OCI-LY3 (cell line): Measurements from ENCODE around the gene ST8SIA1.
A peak's percentile ranks its signal among the peaks of the same experiment; 100 is the strongest.

Experiments used
- H2AFZ ChIP-seq: fragments of 200-600, 300-600 bp; shearing (Covaris generic); 2 replicates; pipeline ENCODE4 v1.6.0; 2014; ENCODE audit warnings: antibody characterized with exemption, low read depth, low read length
- H3K27ac ChIP-seq: fragments of 200-600, 300-600 bp; sonication (generic); 2 replicates; pipeline ENCODE4 v1.5.1; 2014; ENCODE audit warnings: mild to moderate bottlenecking, low read length, moderate library complexity, mixed read lengths
- H3K27me3 ChIP-seq: fragments of 200-600, 300-600 bp; sonication (generic); 2 replicates; pipeline ENCODE4 v1.6.1; 2014; ENCODE audit warnings: low read depth, low read length, mixed read lengths
- H3K36me3 ChIP-seq: fragments of 200-600, 300-600 bp; sonication (generic); replicated peaks from 2 replicates; pipeline ENCODE3; 2014; ENCODE audit warnings: low read depth, low read length, mixed read lengths
- H3K4me1 ChIP-seq: fragments of 300-600, 200-600 bp; sonication (generic); 2 replicates; pipeline ENCODE4 v1.6.1; 2014; ENCODE audit warnings: low read length, mixed read lengths
- H3K4me2 ChIP-seq: fragments of 200-600, 300-600 bp; sonication (generic); 2 replicates; pipeline ENCODE4 v1.6.1; 2014; ENCODE audit warnings: low read length, mixed read lengths
- H3K4me3 ChIP-seq: fragments of 300-600, 200-600 bp; sonication (generic); 2 replicates; pipeline ENCODE4 v1.5.1; 2014; ENCODE audit warnings: antibody characterized with exemption, mild to moderate bottlenecking, low read length, moderate library complexity
- H3K79me2 ChIP-seq: fragments of 300-600, 200-600 bp; shearing (Covaris generic); 2 replicates; pipeline ENCODE4 v1.6.1; 2014; ENCODE audit warnings: mild to moderate bottlenecking, low read length, mixed read lengths
- H3K9ac ChIP-seq: fragments of 300-600, 200-600 bp; shearing (Covaris generic); 2 replicates; pipeline ENCODE4 v1.6.0; 2014; ENCODE audit warnings: mild to moderate bottlenecking, low read length, moderate library complexity
- H3K9me3 ChIP-seq: fragments of 200-600, 300-600 bp; shearing (Covaris generic); 2 replicates; pipeline ENCODE4 v1.6.1; 2014; ENCODE audit warnings: low read length, mixed read lengths; ENCODE audit not compliant: insufficient read depth
- H4K20me1 ChIP-seq: fragments of 200-600, 300-600 bp; sonication (generic); 2 replicates; pipeline ENCODE4 v1.6.1; 2016; ENCODE audit warnings: low read length, mixed read lengths; ENCODE audit not compliant: insufficient read depth
- EZH2phosphoT487 ChIP-seq: fragments of 200-600 bp; shearing (Covaris generic); IDR thresholded peaks from 2 replicates; pipeline ENCODE4 v1.6.1; 2018; ENCODE audit warnings: antibody characterized with exemption, mixed run types, low read depth
- TF ChIP-seq, protein P1 (sequence below): fragments of 200-600, 300-600 bp; sonication (generic); IDR thresholded peaks from 2 replicates; pipeline ENCODE4 v1.5.1; 2014; ENCODE audit warnings: antibody characterized with exemption, low read length, low read depth

ST8SIA1 gene

DNA sequence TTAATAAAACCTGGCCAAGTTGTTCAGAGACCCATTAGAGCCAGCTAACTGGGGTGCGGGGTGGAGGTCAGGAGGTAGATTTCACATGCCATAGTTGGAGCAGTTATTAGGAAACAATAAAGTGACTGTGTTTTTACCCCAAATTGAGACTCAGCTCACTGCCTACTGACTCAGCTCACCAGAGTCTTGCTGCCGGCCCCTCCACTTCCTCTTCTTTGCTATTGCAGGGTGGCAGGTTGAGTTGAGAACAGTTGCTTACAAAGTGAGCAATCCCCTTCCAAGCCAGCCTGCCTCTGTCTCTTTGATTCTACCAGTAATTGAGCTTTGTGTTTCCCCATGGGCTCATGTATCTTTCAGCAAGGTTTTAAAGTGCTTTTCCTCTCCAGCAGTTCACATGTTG lies 12.9 kb downstream of the ST8SIA1 start:
- no peaks in the 10 kb centered on the region for H4K20me1 ChIP-seq
- no peak for TF ChIP-seq EZH2phosphoT487
- TF ChIP-seq, protein P1, sequence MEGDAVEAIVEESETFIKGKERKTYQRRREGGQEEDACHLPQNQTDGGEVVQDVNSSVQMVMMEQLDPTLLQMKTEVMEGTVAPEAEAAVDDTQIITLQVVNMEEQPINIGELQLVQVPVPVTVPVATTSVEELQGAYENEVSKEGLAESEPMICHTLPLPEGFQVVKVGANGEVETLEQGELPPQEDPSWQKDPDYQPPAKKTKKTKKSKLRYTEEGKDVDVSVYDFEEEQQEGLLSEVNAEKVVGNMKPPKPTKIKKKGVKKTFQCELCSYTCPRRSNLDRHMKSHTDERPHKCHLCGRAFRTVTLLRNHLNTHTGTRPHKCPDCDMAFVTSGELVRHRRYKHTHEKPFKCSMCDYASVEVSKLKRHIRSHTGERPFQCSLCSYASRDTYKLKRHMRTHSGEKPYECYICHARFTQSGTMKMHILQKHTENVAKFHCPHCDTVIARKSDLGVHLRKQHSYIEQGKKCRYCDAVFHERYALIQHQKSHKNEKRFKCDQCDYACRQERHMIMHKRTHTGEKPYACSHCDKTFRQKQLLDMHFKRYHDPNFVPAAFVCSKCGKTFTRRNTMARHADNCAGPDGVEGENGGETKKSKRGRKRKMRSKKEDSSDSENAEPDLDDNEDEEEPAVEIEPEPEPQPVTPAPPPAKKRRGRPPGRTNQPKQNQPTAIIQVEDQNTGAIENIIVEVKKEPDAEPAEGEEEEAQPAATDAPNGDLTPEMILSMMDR: no peak
- H3K9ac ChIP-seq: no peak overlapping the region
- H3K4me1 ChIP-seq: peaks cover 19% of the 10 kb centered on the region
- no peaks in the 10 kb centered on the region for H3K79me2 ChIP-seq
- no peak overlapping the region for H3K27ac ChIP-seq
- H2AFZ ChIP-seq: peak overlapping the region; percentile 62
- no peaks in the 10 kb centered on the region for H3K9me3 ChIP-seq
- no peaks in the 10 kb centered on the region for H3K36me3 ChIP-seq
- no peaks in the 10 kb centered on the region for H3K27me3 ChIP-seq
- H3K4me3 ChIP-seq: no peak overlapping the region
- peak overlapping the region; percentile 28; the same call in 1 of the 2 replicates for H3K4me2 ChIP-seq

DNA sequence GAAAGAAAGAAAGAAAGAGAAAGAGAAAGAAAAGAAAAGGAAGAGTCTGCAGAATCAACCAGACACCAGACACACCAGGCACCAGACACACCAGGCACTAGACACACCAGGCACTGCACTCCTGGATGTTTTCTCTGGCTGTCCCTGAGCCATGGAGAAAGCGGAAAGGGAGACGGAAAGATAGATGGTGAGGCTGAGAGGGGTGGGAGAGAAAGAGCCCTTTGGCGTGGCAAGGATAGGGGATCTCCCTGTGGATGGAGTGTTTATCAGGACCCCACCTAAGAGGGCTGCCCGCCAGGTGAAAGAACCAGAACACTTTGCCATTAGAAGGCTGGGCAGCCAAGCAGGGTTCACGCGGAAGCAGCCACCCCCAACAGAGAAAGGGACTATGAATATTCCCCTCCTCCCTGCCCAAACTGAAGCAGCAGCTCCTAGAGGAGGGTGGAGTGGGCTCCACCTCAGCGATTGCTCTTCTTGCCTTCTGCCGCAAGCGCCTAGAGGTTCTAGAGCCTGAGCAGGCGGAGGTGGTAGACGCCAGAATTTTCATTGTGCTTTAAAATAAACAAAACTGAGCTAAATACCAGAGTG lies 13.4 kb downstream of the ST8SIA1 start:
- Histone ChIP-seq H3K4me2 (peak overlapping the region; percentile 28; the same call in 1 of the 2 replicates), H2AFZ (peak overlapping the region; percentile 62), H3K4me1 (peaks cover 19% of the 10 kb centered on the region), H3K9me3 (no peaks in the 10 kb centered on the region), H3K27me3 (no peaks in the 10 kb centered on the region), H3K27ac (no peak overlapping the region), H4K20me1 (no peaks in the 10 kb centered on the region), H3K4me3 (no peak overlapping the region), H3K36me3 (no peaks in the 10 kb centered on the region), H3K79me2 (no peaks in the 10 kb centered on the region), H3K9ac (no peak overlapping the region)
- TF ChIP-seq EZH2phosphoT487: no peak
- TF ChIP-seq, protein P1: no peak

- Histone ChIP-seq H3K4me2 (peak overlapping the region; percentile 24), H3K9ac (no peak overlapping the region), H3K27me3 (no peaks in the 10 kb centered on the region), H3K79me2 (no peaks in the 10 kb centered on the region), H4K20me1 (no peaks in the 10 kb centered on the region), H3K4me3 (no peak overlapping the region), H3K27ac (no peak overlapping the region), H3K36me3 (no peaks in the 10 kb centered on the region), H3K9me3 (no peaks in the 10 kb centered on the region), H3K4me1 (peaks cover 19% of the 10 kb centered on the region), H2AFZ (no peak overlapping the region)
- TF ChIP-seq EZH2phosphoT487: no peak
- TF ChIP-seq, protein P1: no peak
Measured at GRCh38 chr12:22318108-22318737, 16.3 kb downstream of the ST8SIA1 start.

- no peak for TF ChIP-seq EZH2phosphoT487
- TF ChIP-seq, protein P1: no peak
Measured at GRCh38 chr12:22313963-22314330, 20.6 kb downstream of the ST8SIA1 start.

More at GRCh38 chr12:22313963-22314330, 20.6 kb downstream of the ST8SIA1 start:
- Histone ChIP-seq H3K4me2 (no peak overlapping the region), H3K27ac (no peak overlapping the region), H3K9ac (no peak overlapping the region), H3K27me3 (no peaks in the 10 kb centered on the region), H3K9me3 (no peaks in the 10 kb centered on the region), H3K79me2 (no peaks in the 10 kb centered on the region), H3K4me3 (no peak overlapping the region), H3K4me1 (peaks cover 10% of the 10 kb centered on the region), H3K36me3 (no peaks in the 10 kb centered on the region), H4K20me1 (no peaks in the 10 kb centered on the region), H2AFZ (no peak overlapping the region)
